ENCODE results near the gene PARD3.

Gene PARD3

DNA sequence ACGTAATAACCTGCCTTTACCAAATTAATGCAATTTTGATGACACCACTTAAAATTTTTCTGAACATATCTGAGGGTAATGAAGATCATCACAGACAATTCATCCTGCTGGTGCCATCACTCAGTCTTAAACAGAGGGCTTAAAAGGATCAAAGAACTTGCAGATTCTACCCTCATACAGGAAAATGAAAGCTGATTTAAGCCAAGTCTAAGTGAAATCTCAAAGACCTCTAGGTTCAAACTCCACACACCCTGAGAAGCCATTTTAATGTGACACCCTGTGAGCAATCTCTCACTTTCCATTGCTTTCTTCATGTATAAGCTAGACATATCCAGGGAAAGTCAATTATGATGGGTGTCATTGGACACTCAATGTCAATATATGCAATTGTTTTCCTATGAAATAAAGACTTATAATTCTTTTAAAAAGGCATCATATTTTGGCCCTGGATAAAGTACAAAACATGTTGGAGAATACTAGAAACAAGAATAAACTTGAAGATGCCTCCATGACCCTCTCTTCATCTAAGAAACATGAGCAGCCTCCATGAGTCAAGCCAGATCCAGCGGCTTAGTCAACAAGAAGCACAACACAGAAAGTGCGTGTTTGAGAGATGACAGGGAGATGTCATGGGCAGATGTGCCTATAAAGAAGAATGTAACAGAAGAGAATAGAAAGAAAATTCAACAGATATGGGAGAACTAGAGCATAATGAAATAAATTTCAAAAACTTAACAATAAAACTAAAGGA lies 291.9 kb downstream of the PARD3 start:
- DNase-seq, result no peak

DNA sequence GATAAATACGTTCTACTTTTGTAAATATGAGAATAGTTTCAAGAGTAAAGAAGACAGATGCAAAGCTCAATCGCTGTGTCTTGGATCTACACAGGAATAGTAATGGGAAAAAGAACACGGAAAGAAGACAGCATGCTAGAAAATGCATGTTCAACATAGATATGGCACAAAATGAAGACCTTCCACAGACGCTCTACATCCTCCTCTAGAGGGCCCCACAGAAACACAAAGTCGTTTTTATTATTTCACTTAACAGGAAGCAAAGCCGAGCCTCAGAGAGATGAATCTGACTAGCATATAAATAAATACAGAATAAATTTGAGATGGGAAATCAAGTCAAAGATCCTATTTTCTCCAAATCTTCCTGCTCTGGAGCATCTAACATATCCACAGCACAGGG lies 292.6 kb downstream of the PARD3 start:
- no peak for DNase-seq

DNA sequence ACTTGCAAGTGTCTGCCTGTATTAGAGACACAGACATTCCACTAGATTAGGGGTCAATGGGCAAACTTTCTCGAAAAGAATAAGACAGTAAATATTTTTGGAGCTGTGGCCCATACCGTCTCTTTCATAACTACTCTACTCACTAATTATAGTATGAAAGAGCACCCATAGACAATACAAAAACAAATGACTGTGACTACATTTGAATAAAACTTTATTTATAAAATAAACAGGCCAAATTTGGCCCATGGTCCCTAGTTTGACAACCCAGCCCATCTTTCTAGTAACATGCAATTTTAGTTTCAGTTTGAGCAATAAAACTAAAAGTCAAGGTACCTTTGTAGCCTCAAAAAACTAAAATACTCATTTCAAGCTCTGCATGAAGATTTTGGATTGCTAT lies 294.6 kb downstream of the PARD3 start:
- DNase-seq, result no peak

DNA sequence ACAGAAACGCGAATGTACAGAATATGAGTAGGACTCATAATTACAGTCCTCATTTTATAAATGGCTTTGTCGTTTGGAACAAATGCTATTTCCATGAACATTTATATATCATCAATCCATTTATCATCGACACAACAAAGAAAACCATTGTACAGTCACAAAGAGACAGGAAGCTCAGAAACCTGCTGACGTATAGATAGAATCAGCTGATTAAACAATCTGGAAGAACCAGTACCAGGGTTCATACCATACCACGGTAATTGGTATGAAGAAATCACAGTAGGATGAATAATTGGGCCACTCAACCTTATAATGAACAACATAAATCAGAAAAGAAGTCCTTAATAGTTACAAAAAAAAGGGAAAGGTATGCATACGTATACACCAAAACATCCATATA lies 295.0 kb downstream of the PARD3 start:
- DNase-seq, result no peak

DNA sequence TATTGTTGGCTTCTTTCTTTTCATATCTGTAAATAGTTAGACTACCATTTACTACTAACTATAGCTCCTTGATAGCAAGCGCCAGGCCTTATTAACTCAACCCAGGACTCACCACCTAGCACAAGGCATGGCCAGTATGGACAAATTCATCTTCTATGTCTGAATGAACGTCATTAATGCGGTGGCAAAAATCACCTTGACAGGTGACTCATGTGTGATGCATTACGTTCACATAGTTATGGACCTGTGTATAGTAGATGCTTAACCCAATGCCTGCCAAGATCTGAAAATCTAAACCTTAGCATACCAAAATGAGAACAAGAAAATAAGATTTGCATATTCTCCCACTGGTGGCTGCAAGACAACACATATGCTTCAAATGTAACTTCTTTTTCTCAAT lies 300.8 kb downstream of the PARD3 start:
- no peak for DNase-seq

DNA sequence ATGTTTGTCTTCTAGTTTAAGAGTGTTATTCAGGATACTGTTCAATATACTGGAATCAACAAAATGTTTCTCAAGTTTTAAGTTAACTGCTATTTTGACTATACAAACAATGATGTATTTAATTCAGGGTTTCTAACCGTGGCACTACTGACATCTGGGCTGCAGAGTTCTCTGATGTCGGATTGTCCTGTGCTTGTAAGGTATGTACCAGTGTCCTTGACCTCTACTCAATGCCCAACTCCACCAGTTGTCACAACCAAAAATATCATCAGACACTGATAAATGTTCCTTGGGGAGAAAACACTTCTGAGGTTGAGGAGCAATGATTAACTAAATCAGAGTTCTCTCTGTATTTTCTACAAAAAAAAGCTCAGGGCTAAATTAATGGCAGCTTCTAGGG lies 301.5 kb downstream of the PARD3 start:
- no peak for DNase-seq

DNA sequence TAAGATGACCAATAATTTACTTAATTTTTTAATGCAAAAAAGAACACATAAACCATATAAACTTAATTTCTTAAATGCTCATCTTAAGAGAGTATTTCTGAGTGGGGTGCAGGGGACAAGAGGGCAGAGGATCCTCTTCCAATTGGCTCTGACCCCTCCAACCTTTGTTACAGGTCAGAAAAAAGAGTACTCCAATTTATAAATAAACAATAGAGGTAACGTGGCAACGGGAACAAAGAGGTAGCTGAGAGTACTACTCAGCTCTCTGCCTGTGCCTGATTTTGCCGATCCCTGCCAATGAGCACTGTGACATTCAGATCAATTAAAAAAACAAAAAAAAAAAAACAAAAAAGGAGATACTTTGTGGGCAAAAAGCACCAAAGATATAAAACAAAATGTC lies 307.9 kb downstream of the PARD3 start:
- DNase-seq, result no peak

DNA sequence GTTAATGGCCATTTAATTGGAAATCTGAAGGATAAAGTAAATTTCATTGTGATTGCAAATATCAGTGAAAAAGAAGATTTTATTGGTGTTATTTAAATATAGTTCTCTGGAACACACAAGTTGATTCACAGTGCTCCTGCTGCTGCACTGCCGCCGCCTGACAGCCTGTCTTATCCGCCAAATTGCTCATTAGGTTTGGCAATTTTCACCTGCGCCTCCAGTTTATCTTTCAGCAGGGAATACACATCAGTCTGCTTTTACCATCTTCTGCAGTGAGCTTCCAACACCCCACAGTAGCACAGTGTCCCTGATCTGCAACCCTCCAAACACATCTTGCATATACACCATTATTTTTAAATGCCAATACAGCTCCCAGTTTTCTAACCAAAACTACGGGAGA lies 308.3 kb downstream of the PARD3 start:
- no peak for DNase-seq

DNA sequence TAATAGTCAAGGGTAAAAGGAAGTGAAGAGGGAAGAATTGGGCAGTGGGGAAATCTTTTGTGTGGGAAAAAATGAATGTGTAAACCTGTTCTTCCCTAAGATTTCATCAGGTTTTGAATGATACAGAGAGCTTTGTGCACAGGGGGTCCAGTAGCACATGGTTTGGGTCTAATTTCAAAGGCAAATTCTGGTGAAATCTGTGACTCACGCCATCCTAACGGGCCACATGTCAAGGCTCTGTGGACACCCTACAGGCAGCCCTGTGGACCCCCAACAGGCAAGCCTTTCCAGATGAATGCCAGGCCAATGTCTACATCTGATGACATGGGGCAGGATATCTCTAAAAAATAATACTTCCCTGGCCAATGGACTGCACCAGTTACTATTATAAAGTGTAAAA lies 309.8 kb downstream of the PARD3 start:
- no peak for DNase-seq

DNA sequence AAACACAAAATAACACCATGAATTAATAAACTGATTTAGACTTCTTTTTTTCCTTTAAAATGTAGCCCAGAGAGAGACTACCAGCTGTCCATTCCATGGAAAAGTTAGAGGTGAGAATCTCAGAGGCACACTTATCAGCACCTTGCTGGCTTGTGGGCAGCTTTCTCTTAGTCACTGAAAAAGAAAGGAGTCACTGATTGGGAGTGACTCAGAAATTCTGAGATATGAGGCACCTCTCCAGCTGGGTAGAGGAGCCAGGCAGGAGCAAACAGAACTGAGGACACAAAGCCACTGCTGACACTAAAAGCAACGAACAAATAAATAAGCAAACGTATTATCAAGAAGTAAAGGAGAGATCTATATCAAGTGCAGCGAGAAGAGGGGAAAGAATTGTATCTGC lies 310.6 kb downstream of the PARD3 start:
- no peak for DNase-seq

DNA sequence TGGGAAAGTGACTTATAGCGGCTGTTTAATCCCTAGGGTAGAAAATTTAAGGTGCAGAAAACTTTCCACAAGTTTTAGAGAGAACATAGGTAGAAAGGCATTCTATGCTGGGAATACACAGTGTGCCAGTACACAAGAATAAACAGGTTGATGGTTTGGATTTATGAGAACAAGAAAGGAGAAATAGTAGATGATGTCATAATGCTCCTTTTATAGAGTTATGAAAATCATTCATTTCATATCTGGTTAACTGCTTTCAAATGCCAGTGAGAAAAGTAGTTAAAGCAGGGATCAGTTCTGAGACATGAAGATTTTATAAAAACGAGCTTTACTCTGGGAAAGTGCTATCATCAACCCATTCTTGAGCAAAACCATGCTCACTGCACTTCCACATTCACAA lies 311.4 kb downstream of the PARD3 start:
- no peak for DNase-seq

DNA sequence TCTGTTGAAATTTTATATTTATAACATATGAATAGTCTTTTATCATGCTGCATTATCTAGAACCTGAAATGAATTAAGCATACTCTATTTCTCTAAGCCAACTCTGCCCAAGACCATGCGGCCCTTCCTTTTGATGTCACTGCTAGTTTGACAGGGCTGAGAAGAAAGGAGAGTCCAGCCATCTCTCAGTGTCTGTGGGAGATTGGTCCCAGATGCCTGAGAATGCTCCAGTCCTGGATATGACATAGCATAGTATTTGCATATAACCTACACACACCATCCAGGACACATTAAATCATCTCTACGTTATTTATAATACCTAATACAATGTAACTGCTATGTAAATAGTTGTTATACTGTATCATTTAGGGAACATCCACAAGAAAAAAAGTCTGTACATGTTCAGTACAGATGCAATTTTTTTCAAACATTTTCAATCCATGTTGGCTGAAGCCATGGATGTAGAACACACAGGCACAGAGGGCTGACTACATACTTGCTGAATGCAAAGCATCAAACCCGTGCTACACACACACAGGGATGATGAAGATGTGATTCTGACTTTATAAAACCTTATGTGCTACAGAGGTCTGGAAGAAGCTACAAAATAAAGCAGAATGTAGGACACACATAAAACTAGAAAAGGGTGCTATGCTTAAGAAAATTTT lies 315.4 kb downstream of the PARD3 start:
- no peak for DNase-seq

DNA sequence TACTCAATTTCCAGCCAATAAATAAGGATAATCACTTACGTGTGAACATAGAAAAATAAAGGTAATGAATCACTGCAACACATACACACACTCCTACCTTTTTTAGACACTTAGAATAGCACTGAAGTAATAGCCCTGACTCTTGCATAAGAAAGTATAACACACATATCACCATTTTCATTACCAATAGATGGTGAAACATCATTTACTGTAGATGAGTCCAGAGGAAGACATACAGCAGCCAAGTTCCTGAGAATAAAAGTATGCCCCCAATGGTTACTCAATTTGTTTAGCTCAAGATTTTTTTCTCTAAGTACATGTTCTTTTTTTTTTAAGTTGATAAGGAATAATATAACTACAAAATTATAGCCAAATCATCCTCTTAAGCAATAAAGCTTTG lies 316.3 kb downstream of the PARD3 start:
- DNase-seq, result no peak

DNA sequence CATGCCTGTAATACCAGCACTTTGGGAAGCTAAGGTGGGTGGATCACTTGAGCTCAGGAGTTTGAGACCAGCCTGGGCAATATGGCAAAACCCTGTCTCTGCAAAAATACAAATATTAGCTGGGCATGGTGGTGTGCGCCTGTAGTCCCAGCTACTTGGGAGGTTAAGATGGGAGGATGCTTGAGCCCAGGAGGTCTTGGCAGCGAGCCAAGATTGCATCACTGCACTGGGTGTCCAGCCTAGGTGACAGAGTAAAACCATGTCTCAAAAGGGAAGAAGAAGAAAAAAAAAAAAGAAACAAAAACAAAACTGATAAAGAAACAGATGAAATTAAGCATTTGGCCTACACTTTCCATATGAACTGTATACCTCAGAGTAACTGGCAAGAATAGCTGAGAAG lies 319.2 kb downstream of the PARD3 start:
- no peak for DNase-seq

DNA sequence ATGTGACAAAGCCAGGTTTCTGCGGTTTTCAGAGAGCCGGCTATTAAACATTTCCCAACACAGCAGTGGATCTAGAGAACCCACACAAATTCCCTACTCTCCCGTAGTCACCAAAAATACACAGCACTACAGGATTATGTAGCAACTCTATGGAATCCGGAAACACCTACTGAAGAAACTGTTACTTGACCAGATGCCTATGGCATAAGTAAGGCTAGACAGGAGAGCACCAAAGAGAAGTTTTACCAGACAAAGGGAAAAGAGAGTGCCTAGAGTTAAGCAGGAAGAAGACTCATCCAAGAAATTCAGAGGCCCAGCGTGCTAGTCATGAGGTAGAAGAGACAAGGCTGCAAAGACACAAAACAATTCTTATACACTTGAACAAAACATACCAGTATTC lies 321.1 kb downstream of the PARD3 start:
- DNase-seq, result no peak

DNA sequence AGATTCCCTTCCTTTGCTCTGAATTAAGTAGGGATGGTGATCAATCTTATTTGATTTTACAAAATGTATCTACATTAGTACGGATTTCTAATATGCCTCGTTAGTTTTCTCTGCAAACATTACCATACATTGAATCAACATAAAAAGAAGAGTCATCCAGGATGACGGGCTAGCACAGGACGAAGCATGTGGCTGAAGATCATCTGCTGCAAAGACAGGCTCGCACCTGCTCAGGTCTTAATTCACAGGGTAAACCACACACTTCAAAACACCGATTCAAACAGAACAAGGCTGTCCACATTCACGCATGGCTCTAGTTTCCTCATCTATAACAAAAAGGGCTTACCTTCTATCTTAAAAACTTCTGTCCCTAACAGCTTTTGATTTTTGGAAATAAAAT lies 323.0 kb downstream of the PARD3 start:
- no peak for DNase-seq

DNA sequence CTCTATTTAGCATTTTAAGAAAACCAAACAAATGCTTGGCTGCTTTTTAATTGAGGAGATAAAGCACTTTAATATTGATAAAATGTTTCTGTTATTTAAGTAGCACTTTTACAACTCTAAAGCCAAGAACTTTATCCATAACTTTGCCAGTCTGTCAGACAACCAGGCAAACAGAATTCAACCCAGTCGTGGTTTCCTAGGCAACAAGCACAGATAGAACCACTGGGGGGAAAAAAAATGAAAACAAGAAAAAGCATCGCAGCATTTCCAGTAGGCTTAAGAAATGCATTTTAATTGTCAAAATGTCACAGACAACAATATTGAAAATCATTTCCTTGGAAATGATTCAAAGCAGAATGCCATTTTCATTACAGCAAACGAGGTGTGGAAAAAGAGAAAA lies 323.4 kb downstream of the PARD3 start:
- no peak for DNase-seq

DNA sequence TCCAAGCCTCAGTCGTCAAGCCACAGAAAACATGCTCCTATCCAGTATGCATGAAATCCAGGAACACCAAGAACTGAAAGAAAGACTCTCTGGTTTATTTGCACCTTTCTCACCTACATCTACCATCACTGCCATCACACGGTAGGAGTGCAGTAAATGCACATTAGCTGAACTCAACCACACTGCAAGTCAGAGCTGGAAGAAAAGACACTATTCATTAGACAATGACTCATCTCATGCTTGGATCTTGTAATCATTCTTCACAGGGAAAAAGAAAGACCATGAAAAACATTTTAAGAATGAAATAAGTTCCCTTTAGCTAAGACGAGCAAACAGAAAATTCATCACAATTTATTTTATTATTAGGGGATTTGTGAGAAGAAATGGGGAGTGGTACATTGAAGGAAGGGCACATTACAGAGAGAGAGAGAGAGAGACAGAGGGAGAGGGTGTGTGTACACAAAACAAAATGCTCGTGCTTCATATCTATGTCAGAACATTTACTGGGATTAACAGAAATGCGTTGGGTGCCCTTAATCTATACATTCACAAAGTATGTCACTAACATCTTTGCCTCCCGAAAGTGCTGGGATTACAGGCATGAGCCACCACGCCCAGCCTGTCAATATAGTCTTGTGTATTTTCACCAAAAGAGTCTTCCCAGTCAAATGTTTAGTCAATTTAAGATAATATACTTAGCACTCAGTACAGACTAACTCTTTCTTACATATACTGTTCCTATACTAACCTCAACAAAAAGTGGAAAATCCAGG lies 324.9 kb downstream of the PARD3 start:
- no peak for DNase-seq

DNA sequence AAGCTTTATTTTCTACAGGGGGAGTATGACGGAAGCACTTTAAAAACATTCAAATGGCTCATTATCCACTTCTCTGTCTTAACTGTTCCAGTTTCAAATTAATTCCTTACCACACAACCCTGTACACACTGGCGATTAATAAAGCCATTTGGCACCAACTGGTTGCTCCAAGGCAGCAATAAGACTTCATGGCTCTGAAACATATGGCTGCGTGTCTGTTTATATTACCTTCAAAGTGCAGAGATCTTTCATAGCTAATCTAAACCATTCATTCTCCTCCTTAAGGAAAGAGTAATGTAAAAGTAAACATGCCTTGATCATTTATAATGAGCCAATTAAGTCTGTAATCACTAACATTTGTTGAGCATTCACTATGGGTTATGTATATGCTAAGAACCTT lies 325.7 kb downstream of the PARD3 start:
- DNase-seq, result no peak

DNA sequence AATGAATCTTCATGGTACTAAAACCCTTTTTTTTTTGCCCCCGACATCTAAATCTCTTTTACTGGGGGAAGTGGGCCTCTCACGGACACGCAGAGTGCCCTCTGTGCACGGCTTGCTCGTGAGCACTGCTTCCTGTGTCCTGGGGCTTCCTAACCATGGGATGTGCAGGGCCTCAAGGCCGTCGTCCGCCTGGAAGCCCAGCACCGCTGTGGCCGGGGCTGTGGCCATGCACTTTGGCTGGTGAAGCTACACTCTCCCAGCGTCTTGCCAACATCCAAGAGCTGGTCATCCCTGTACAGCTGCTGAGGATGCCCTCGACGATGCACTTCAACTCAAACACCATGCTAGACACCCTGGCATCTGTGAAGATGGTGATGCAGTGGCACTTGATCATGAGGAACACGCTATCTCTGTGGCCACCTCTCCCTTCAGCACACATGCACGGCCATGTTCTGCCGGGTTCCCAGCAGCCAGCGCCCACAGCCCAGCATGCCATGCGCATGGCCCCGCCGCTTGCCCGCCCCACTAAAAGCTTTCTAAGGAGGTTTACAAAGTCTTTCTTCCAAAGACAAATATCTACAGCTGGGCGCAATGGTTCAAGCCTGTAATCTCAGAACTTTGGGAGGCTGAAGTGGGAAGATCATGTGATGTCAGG lies 326.5 kb downstream of the PARD3 start:
- no peak for DNase-seq

DNA sequence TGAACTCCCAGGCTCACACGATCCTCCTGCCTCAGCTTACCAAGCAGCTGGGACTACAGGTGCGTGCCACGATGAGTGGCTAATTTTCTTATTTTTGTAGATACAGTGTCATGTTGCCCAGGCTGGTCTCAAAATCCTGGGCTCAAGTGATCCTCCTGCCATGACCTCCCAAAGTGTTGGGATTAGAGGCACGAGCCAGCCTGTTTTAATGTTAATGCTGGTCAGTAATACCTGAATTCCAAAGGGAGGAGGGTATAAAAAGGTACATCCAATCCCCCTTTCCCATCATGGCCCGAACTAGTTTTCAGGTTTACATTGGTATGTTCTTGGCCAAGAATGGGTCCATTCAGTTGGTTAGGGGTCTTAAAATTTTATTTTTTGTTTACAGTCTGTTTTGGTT lies 329.1 kb downstream of the PARD3 start:
- DNase-seq, result no peak

DNA sequence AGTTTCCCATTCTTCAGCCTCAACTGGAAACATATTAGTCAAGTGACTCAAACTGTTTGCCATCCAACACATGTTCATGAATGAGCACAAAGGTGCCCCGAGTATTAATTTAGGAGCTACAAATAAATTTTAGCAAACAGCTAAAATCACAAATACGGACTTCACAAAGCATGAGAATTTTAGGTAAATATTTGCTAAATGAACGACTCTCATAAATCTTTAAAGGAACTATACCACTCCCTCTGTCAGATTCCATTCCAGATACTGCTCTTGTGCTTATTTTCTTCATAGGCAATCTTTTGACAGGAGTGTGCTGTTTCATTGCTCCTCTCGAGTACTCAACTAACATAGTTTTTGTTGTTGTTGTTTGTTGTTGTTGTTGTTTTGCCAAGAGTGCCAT lies 330.9 kb downstream of the PARD3 start:
- DNase-seq, result no peak

DNA sequence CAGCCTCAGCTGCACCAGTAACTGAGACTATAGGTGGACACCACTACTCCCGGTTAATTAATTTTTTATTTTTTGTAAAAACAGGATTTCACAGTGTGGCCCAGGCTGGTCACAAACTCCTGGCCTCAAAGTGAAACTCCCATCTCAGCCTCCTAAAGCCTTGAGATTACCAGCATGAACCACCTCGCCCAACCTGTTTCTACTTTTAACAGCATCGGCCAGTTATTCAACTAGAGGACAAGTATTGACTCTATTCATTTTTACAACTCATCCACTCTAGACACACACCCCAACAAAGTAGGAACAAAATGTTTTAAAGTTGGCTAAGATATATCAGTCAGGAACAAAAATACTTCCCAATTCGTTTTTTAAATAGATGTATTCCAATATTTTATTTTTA lies 334.8 kb downstream of the PARD3 start:
- no peak for DNase-seq
